Fibroblast of villous mesenchyme (primary cell): ENCODE results near the gene CYLD. TPM values are rescaled to one million over a fixed set of nuclear protein-coding genes. Genes with fewer than 3 reads are reported as not detected.

Experiments used
- DNase-seq: peaks from one replicate; pipeline ENCODE4 v3.0.0-alpha.2; 2010; ENCODE audit warnings: low read depth
- H3K4me3 ChIP-seq: 2 replicates; pipeline ENCODE4 v1.5.1; 2011; ENCODE audit warnings: low read depth, mild to moderate bottlenecking, low read length
- total RNA-seq: library from RNA; depleted of rRNA; stranded (reverse); fragments of >200 nt; gene quantifications from 2 replicates; pipeline ENCODE4 v1.2.3, GENCODE V29; 2012
- TF ChIP-seq, protein P1 (sequence below): IDR thresholded peaks from 2 replicates; pipeline ENCODE4 v1.5.1; 2012; ENCODE audit warnings: low read depth, mild to moderate bottlenecking, low read length; ENCODE audit not compliant: insufficient read depth

CYLD gene
- total RNA-seq, 1 donor = 67.8 TPM

DNA sequence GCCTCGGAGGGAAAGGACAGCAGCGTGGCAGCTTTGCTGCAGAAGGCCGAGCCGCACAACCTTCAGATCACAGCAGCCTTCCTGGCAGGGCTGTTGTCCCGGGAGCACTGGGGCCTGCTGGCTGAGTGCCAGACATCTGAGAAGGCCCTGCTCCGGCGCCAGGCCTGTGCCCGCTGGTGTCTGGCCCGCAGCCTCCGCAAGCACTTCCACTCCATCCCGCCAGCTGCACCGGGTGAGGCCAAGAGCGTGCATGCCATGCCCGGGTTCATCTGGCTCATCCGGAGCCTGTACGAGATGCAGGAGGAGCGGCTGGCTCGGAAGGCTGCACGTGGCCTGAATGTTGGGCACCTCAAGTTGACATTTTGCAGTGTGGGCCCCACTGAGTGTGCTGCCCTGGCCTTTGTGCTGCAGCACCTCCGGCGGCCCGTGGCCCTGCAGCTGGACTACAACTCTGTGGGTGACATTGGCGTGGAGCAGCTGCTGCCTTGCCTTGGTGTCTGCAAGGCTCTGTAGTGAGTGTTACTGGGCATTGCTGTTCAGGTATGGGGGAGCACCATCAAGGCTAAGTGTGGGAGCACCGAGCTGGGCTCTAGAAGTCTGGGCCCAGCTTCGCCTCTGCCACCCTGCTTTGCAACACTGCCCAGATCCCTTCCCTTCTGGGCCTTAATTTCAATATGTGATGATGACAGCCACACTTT, 29.9 kb upstream of the CYLD start:
- no peak overlapping the region for H3K4me3 ChIP-seq
- TF ChIP-seq, protein P1, sequence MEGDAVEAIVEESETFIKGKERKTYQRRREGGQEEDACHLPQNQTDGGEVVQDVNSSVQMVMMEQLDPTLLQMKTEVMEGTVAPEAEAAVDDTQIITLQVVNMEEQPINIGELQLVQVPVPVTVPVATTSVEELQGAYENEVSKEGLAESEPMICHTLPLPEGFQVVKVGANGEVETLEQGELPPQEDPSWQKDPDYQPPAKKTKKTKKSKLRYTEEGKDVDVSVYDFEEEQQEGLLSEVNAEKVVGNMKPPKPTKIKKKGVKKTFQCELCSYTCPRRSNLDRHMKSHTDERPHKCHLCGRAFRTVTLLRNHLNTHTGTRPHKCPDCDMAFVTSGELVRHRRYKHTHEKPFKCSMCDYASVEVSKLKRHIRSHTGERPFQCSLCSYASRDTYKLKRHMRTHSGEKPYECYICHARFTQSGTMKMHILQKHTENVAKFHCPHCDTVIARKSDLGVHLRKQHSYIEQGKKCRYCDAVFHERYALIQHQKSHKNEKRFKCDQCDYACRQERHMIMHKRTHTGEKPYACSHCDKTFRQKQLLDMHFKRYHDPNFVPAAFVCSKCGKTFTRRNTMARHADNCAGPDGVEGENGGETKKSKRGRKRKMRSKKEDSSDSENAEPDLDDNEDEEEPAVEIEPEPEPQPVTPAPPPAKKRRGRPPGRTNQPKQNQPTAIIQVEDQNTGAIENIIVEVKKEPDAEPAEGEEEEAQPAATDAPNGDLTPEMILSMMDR = no peak
- DNase-seq = no peak

GRCh38 chr16:50712560-50712898, 29.4 kb upstream of the CYLD start:
- no peak for DNase-seq
- TF ChIP-seq, protein P1 = no peak
- no peak overlapping the region for H3K4me3 ChIP-seq

GRCh38 chr16:50712956-50713355, 28.9 kb upstream of the CYLD start:
- DNase-seq = no peak
- H3K4me3 ChIP-seq = no peak overlapping the region
- TF ChIP-seq, protein P1 = no peak

GRCh38 chr16:50717091-50717490, 24.8 kb upstream of the CYLD start:
- H3K4me3 ChIP-seq = no peak overlapping the region
- TF ChIP-seq, protein P1 = no peak
- DNase-seq = no peak

- H3K4me3 ChIP-seq = no peak overlapping the region
- TF ChIP-seq, protein P1 = no peak
- no peak for DNase-seq
Measured at GRCh38 chr16:50717494-50717893, 24.4 kb upstream of the CYLD start.

- H3K4me3 ChIP-seq = no peak overlapping the region
- TF ChIP-seq, protein P1 = no peak
- peak; percentile 8 for DNase-seq
Measured at GRCh38 chr16:50718061-50718760, 23.7 kb upstream of the CYLD start.
